ENCODE data around the gene CSNK1G3. TPM values are rescaled to one million over a fixed set of nuclear protein-coding genes. Genes with fewer than 3 reads are reported as not detected.

CSNK1G3 gene
- total and polyA plus RNA-seq, 2 experiments from 2014 or later = 19.6 to 65.1 TPM

DNA sequence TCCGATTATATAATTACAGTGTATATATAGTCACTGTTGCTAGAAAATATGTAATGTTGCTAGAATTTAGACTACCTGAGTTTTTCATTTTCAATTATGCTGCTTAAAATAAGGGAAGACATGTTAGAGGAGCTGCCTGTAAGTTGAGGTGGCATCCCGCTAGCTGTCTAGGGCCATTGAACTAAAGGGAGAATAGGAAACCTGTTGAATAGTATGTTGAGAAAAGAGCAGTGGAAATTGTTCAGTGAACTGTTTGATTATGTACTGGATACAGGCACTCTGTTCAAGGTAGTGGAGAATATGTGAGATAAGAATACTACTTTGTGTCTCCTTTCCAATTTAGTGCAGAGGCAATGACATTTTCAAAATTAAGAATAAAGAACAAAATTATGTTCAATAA lies 89.6 kb downstream of the CSNK1G3 start:
- no peaks in the 10 kb centered on the region for H3K9me2 ChIP-seq (ENCODE audit: insufficient read depth)
- no peaks in the 10 kb centered on the region for H3K27me3 ChIP-seq (ENCODE audit: insufficient read depth)
- Mint-ChIP-seq H3K27ac (no peak overlapping the region), H3K27me3 (ENCODE audit: insufficient read depth, low read depth, poor library complexity) (peaks cover 1% of the 10 kb centered on the region), H3K4me3 (no peak overlapping the region), H3K9me3 (no peaks in the 10 kb centered on the region), H3K36me3 (ENCODE audit: low read depth) (no peaks in the 10 kb centered on the region), H3K4me1 (peaks cover 11% of the 10 kb centered on the region; the same call in 2 of the 3 replicates)
- ATAC-seq (no peak), DNase-seq (ENCODE audit: low spot score) (no peak)
- no peak overlapping the region for H3K27ac ChIP-seq (ENCODE audit: low read depth)
- no peaks in the 10 kb centered on the region for H3K4me1 ChIP-seq (ENCODE audit: insufficient read depth)
- 0 out of 2 replicates have a peak, but pooled peaks cover 5% of the 10 kb centered on the region for H4K20me1 ChIP-seq (replicated peaks; ENCODE audit: insufficient read depth)
- TF ChIP-seq CTCF (conservative IDR thresholded peaks at IDR 0.05; ENCODE audit: low read depth in 2 of 2) (no peak), ZNF331 (CRISPR knock-in tag; IDR thresholded peaks at IDR 0.05; ENCODE audit: low read depth) (no peak), NANOG (IDR thresholded peaks at IDR 0.05; ENCODE audit: borderline replicate concordance) (no peak), POLR2AphosphoS5 (IDR thresholded peaks at IDR 0.05; ENCODE audit: low read depth) (no peak)
- H3F3A ChIP-seq (replicated peaks; ENCODE audit: low read depth) = no peaks in the 10 kb centered on the region
- H3K4me3 ChIP-seq = no peak overlapping the region
- no peak overlapping the region for H3K4me2 ChIP-seq
- H3K79me2 ChIP-seq (replicated peaks; ENCODE audit: insufficient read depth) = no peaks in the 10 kb centered on the region
- H3K36me3 ChIP-seq (ENCODE audit: insufficient read depth) = peaks cover 2% of the 10 kb centered on the region; the same call in 1 of the 2 replicates
- H2AFZ ChIP-seq = no peak overlapping the region

DNA sequence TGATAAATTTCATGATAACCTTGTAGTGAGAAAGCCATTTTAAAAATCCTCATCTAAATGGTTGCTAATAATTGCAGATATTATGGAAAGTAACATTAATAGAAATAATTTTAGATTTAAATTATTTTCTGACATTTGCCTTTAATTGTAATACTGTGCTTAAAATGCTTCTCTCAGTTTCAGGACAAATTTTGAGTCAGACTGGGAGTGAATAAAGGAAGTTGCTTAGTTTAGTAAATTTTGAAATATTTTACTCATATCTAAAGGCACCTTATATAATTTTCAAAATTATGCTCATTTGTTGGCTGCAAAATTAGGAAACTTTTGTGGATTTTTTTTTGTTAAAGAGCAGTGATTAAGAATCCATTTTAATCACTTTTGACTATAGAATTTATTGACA lies 93.8 kb downstream of the CSNK1G3 start:
- ATAC-seq (no peak), DNase-seq (ENCODE audit: low spot score) (no peak)
- H3K27ac Mint-ChIP-seq = no peak overlapping the region
- no peak overlapping the region for H3K4me3 Mint-ChIP-seq
- Histone ChIP-seq H3K79me2 (replicated peaks; ENCODE audit: insufficient read depth) (no peaks in the 10 kb centered on the region), H3F3A (replicated peaks; ENCODE audit: low read depth) (no peaks in the 10 kb centered on the region), H4K20me1 (replicated peaks; ENCODE audit: insufficient read depth) (0 out of 2 replicates have a peak, but pooled peaks cover 5% of the 10 kb centered on the region), H2AFZ (no peak overlapping the region), H3K4me1 (ENCODE audit: insufficient read depth) (no peaks in the 10 kb centered on the region), H3K36me3 (ENCODE audit: insufficient read depth) (peaks cover 2% of the 10 kb centered on the region; the same call in 1 of the 2 replicates), H3K9me2 (ENCODE audit: insufficient read depth) (no peaks in the 10 kb centered on the region), H3K27ac (ENCODE audit: low read depth) (no peak overlapping the region), H3K4me3 (no peak overlapping the region), H3K27me3 (ENCODE audit: insufficient read depth) (no peaks in the 10 kb centered on the region), H3K4me2 (no peak overlapping the region)
- peaks cover 1% of the 10 kb centered on the region for H3K27me3 Mint-ChIP-seq (ENCODE audit: insufficient read depth, low read depth, poor library complexity)
- H3K9me3 Mint-ChIP-seq = no peaks in the 10 kb centered on the region
- peaks cover 11% of the 10 kb centered on the region; the same call in 2 of the 3 replicates for H3K4me1 Mint-ChIP-seq
- H3K36me3 Mint-ChIP-seq (ENCODE audit: low read depth) = no peaks in the 10 kb centered on the region
- TF ChIP-seq CTCF (conservative IDR thresholded peaks at IDR 0.05; ENCODE audit: low read depth in 2 of 2) (no peak), ZNF331 (CRISPR knock-in tag; IDR thresholded peaks at IDR 0.05; ENCODE audit: low read depth) (no peak), REST (IDR thresholded peaks at IDR 0.05; ENCODE audit: unreplicated experiment) (no peak), EZH2phosphoT487 (IDR thresholded peaks at IDR 0.05; ENCODE audit: unreplicated experiment) (no peak), ZNF462 (CRISPR knock-in tag; IDR thresholded peaks at IDR 0.05) (no peak), POLR2AphosphoS5 (IDR thresholded peaks at IDR 0.05; ENCODE audit: low read depth) (no peak)
